AG04450 (cell line): ENCODE results near the gene LMLN. TPM values are rescaled to one million over a fixed set of nuclear protein-coding genes. Genes with fewer than 3 reads are reported as not detected.
"Not testable (repeated sequence)": the region's sequence is repeated elsewhere in the genome, so short reads cannot be mapped to it uniquely, and the experiment has no call there.

Experiments used
- CTCF ChIA-PET: fragments of 300-600, 350-600 bp; formaldehyde crosslinking; extraction: SDS; loops from one replicate; lab custom pipeline; 2022; ENCODE audit warnings: antibody characterized with exemption, inconsistent platforms; lab: Charles Lee
- POLR2A ChIA-PET: fragments of 350-600 bp; formaldehyde crosslinking; extraction: SDS; loops from one replicate; lab custom pipeline; 2021; ENCODE audit warnings: antibody characterized with exemption, inconsistent platforms; lab: Yijun Ruan, JAX
- DNase-seq: peaks from one replicate; pipeline ENCODE4 v3.0.0-alpha.2; 2011; ENCODE audit warnings: low read depth, low spot score
- H3K27ac ChIP-seq: one replicate; pipeline ENCODE4 v1.5.1; 2012; ENCODE audit warnings: low read depth, low read length, control low read depth
- H3K27me3 ChIP-seq: one replicate; pipeline ENCODE4 v1.6.0; 2012; ENCODE audit warnings: low read length; ENCODE audit not compliant: control insufficient read depth, insufficient read depth
- H3K4me3 ChIP-seq: 2 replicates; pipeline ENCODE4 v1.5.1; 2011; ENCODE audit warnings: mild to moderate bottlenecking, low read depth, low read length, control low read depth
- H3K9me3 ChIP-seq: 2 replicates; pipeline ENCODE4 v1.5.1; 2012; ENCODE audit warnings: low read length; ENCODE audit not compliant: control insufficient read depth, insufficient read depth
- polyA plus RNA-seq: library from polyadenylated mRNA; depleted of rRNA; stranded (reverse); fragments of >200 nt; gene quantifications from 2 replicates; pipeline ENCODE4 v1.2.3, GENCODE V29; 2011
- TF ChIP-seq, protein P1 (sequence below): IDR thresholded peaks from 2 replicates; pipeline ENCODE4 v1.5.1; 2011; ENCODE audit warnings: low read depth, low read length, control low read depth, inconsistent platforms

Gene LMLN
- polyA plus RNA-seq, 1 experiment = 6.4 TPM

DNA sequence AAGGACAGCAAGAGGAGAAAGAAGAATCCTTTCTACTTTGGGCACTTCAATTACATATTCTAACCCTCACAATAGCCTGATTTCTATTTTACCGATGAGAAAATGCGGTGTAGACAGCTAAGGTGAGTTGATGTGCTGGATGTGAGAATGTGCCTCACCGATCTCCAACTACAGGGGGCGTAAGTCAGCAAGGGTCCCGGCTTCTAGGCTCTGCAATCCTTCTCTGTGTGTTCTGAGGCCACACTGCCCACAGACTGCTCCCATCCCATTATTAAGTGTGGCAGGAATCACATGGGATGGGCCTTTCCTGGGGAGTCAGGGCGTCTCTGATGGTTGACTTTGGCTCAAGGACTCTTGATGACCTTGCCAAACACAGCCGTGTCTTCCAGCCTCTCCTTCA is 33.6 kb upstream of the LMLN start:
- POLR2A ChIA-PET = no interaction called here
- no peak overlapping the region for H3K4me3 ChIP-seq
- CTCF ChIA-PET = interaction anchor here (1.8 kb wide), 1 partner anchor 17 kb away, joined by 14 read pairs; no protein-coding TSS in a partner anchor
- H3K9me3 ChIP-seq = no peaks in the 10 kb centered on the region
- no peak overlapping the region for H3K27ac ChIP-seq
- no peaks in the 10 kb centered on the region for H3K27me3 ChIP-seq
- TF ChIP-seq, protein P1, sequence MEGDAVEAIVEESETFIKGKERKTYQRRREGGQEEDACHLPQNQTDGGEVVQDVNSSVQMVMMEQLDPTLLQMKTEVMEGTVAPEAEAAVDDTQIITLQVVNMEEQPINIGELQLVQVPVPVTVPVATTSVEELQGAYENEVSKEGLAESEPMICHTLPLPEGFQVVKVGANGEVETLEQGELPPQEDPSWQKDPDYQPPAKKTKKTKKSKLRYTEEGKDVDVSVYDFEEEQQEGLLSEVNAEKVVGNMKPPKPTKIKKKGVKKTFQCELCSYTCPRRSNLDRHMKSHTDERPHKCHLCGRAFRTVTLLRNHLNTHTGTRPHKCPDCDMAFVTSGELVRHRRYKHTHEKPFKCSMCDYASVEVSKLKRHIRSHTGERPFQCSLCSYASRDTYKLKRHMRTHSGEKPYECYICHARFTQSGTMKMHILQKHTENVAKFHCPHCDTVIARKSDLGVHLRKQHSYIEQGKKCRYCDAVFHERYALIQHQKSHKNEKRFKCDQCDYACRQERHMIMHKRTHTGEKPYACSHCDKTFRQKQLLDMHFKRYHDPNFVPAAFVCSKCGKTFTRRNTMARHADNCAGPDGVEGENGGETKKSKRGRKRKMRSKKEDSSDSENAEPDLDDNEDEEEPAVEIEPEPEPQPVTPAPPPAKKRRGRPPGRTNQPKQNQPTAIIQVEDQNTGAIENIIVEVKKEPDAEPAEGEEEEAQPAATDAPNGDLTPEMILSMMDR = peak; percentile 25
- DNase-seq = no peak

DNA sequence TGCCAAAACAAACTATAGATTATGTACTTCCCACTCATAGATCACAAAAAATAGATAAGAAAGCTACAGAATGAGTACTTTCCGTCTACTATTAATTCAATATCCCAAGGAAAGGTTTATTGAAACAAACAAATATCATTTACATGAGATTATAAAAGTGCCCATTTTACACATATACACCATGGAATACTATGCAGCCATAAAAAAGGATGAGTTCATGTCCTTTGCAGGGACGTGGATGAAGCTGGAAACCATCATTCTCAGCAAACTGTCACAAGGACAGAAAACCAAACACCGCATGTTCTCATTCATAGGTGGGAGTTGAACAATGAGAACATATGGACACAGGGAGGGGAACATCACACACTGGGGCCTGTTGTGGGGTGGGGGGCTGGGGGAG is 32.4 kb upstream of the LMLN start:
- H3K27me3 ChIP-seq, H3K4me3 ChIP-seq, H3K9me3 ChIP-seq, H3K27ac ChIP-seq, DNase-seq, POLR2A ChIA-PET: not testable (repeated sequence)
- CTCF ChIA-PET = interaction anchor here (1.1 kb wide), 1 partner anchor 15 kb away, joined by 5 read pairs; no protein-coding TSS in a partner anchor

DNA sequence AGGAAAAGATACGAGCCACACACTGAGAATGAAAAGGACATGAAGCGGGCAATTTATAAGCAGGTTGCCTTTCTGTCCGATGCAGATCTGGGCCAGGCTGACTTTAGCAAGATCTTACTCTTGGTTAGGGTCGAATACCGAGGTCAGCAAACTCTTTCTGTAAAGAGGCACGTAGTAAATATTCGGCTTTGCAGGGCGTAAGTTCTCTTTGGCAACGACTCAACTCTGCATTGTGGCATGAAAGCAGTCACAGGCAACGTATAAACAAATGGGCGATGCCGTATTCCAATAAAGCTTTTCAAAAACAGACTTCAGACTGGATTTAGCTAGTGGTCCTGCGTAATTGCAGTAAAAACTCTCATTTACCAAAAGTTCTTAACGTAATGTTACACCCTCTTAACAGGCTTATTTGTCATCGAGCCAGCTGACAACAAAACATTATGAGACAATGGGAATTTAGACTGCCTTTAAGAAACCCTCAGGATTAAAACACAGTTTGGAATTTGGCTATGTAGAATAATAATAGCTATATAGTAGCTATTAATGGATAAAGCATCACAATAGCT is 23.1 kb upstream of the LMLN start:
- POLR2A ChIA-PET = no interaction called here
- no peaks in the 10 kb centered on the region for H3K9me3 ChIP-seq
- CTCF ChIA-PET = interaction anchor here (0.5 to 2.3 kb wide), 3 partner anchors 8 to 40 kb away, joined by 4 to 15 read pairs (median 4); no protein-coding TSS in a partner anchor
- no peak for DNase-seq
- H3K27me3 ChIP-seq = no peaks in the 10 kb centered on the region
- TF ChIP-seq, protein P1 = no peak
- H3K4me3 ChIP-seq = no peak overlapping the region
- H3K27ac ChIP-seq = no peak overlapping the region

DNA sequence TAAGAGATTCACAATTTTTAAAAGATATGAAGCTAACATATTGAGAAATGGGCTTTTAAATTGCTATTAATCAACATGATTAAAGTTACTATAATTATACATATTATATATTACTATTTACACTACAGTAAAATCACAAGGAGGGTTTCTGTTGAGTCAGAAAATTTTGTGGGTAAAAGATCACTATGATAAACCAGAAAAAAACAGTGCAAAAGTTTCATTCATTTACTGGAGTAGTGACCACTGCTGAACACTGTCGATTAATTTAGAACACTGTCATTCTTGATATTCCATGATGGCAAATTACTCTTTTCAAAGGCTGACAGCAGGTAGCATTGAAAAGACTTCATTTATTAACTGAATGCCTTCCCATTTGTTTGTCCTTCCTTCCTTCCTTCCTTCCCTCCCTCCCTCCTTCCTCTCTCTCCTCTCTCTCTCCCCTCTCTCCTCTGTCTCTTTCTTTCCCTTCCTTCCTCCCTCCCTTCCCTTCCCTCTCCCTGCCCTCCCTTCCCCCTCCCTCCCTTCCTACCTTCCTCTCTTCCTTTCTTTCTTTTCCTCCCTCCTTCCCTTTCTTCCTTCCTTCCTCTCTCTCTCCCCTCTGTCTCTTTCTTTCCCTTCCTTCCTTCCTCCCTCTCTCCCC is 19.2 kb upstream of the LMLN start:
- POLR2A ChIA-PET = no interaction called here

DNA sequence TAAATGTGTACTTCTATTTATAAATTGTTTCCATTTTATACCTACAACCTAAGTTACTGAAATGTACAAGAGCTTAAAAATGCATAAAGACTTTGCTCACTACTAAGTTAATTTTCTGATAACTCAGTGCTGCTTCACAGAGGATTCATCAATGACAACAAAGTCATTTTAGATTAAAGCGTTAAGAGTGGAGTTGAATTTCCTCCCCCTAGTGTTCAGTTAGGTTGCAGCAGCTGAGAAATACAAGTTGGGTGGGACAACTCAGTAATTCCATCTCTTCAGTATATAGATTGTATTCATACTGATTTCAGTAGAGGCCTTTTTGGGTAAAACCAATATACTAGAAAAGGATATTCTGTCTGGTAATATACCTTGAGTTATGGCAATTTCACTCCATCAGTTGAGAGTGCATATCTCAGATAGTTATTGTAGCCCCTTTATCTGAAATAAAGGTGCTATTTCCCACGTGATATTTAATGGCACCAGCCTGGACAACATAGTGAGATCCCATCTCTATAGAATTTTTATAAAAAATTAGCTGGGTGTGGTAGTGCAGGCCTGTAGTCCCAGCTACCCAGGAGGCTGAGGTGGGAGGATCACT is 17.0 kb upstream of the LMLN start:
- DNase-seq = no peak
- Histone ChIP-seq H3K27ac (no peak overlapping the region), H3K27me3 (no peaks in the 10 kb centered on the region), H3K4me3 (no peak overlapping the region), H3K9me3 (no peaks in the 10 kb centered on the region)
- TF ChIP-seq, protein P1 = peak; percentile 91
- ChIA-PET CTCF (interaction anchor here (0.5 to 2.9 kb wide), 24 partner anchors 9 to 1164 kb away, joined by 3 to 90 read pairs (median 5); partner anchors contain the start of gene LRCH3), POLR2A (no interaction called here)

More for the DNA sequence above, 19.2 kb upstream of the LMLN start:
- H3K27ac ChIP-seq = no peak overlapping the region
- DNase-seq = no peak
- TF ChIP-seq, protein P1 = no peak
- CTCF ChIA-PET = interaction anchor here (0.6 kb wide), 1 partner anchor 35 kb away, joined by 3 read pairs; no protein-coding TSS in a partner anchor
- H3K9me3 ChIP-seq = no peaks in the 10 kb centered on the region
- no peaks in the 10 kb centered on the region for H3K27me3 ChIP-seq
- H3K4me3 ChIP-seq = no peak overlapping the region
